SH-SY5Y (cell line): ENCODE results near the gene KLF9.

Experiments
- GATA2 ChIP-seq: IDR thresholded peaks from 2 replicates; pipeline ENCODE4 v1.6.1; 2011; ENCODE audit warnings: mild to moderate bottlenecking, low read depth, low read length
- GATA3 ChIP-seq: IDR thresholded peaks from 2 replicates; pipeline ENCODE4 v1.6.1; 2011; ENCODE audit warnings: low read depth, mild to moderate bottlenecking, low read length, moderate library complexity

- TF ChIP-seq GATA2 (no peak), GATA3 (no peak)
Measured at GRCh38 chr9:70363760-70364159, 50.7 kb downstream of the KLF9 start.
